Measurements from ENCODE around the gene GCH1.
"Not testable (repeated sequence)": the region's sequence is repeated elsewhere in the genome, so short reads cannot be mapped to it uniquely, and the experiment has no call there.

- TF ChIP-seq SP1 (IDR thresholded peaks at IDR 0.05); SUZ12 (IDR thresholded peaks at IDR 0.05); FOXM1 (IDR thresholded peaks at IDR 0.05; ENCODE audit: borderline replicate concordance): not testable (repeated sequence)
Measured at GRCh38 chr14:54875648-54876047, 27.0 kb downstream of the GCH1 start.
